ENCODE results near the gene ESCO1.
"Not testable (repeated sequence)": the region's sequence is repeated elsewhere in the genome, so short reads cannot be mapped to it uniquely, and the experiment has no call there.

The ESCO1 gene

GRCh38 chr18:21592361-21592760, 8.1 kb downstream of the ESCO1 start:
- H3K9me3 ChIP-seq (ENCODE audit: control insufficient read depth, low read length); H3K36me3 ChIP-seq (ENCODE audit: control insufficient read depth, insufficient read depth, low read length); H3K27me3 ChIP-seq (ENCODE audit: control insufficient read depth, insufficient read depth, low read length, poor library complexity, severe bottlenecking); H3K4me3 ChIP-seq (ENCODE audit: insufficient read depth, low read depth, low read length); H3K4me1 ChIP-seq (ENCODE audit: control insufficient read depth, insufficient read depth, low read length); H3K27ac ChIP-seq (ENCODE audit: insufficient read depth, low read depth, low read length, poor library complexity, severe bottlenecking): not testable (repeated sequence)
- 95 to 96% methylated on average over 20 to 22 of the region's 33 CpGs for WGBS, 2 experiments

GRCh38 chr18:21584391-21584790, 16.1 kb downstream of the ESCO1 start:
- Histone ChIP-seq H3K27ac (ENCODE audit: insufficient read depth, low read depth, low read length, poor library complexity, severe bottlenecking) (no peak overlapping the region), H3K27me3 (ENCODE audit: control insufficient read depth, insufficient read depth, low read length, poor library complexity, severe bottlenecking) (no peaks in the 10 kb centered on the region), H3K4me1 (ENCODE audit: control insufficient read depth, insufficient read depth, low read length) (no peaks in the 10 kb centered on the region), H3K36me3 (ENCODE audit: control insufficient read depth, insufficient read depth, low read length) (no peaks in the 10 kb centered on the region), H3K9me3 (ENCODE audit: control insufficient read depth, low read length) (no peaks in the 10 kb centered on the region), H3K4me3 (ENCODE audit: insufficient read depth, low read depth, low read length) (no peak overlapping the region)
- 92% methylated on average over 5 of the region's 5 CpGs for WGBS, 2 experiments

GRCh38 chr18:21575656-21576055, 24.8 kb downstream of the ESCO1 start:
- WGBS, 2 experiments: 83 to 100% methylated on average over 4 of the region's 4 CpGs
- Histone ChIP-seq H3K27me3 (ENCODE audit: control insufficient read depth, insufficient read depth, low read length, poor library complexity, severe bottlenecking) (no peaks in the 10 kb centered on the region), H3K27ac (ENCODE audit: insufficient read depth, low read depth, low read length, poor library complexity, severe bottlenecking) (no peak overlapping the region), H3K4me3 (ENCODE audit: insufficient read depth, low read depth, low read length) (no peak overlapping the region), H3K9me3 (ENCODE audit: control insufficient read depth, low read length) (no peaks in the 10 kb centered on the region), H3K4me1 (ENCODE audit: control insufficient read depth, insufficient read depth, low read length) (no peaks in the 10 kb centered on the region), H3K36me3 (ENCODE audit: control insufficient read depth, insufficient read depth, low read length) (peaks cover 3% of the 10 kb centered on the region)

GRCh38 chr18:21571772-21572171, 28.7 kb downstream of the ESCO1 start:
- H3K27me3 ChIP-seq (ENCODE audit: control insufficient read depth, insufficient read depth, low read length, poor library complexity, severe bottlenecking): no peaks in the 10 kb centered on the region
- no peaks in the 10 kb centered on the region for H3K9me3 ChIP-seq (ENCODE audit: control insufficient read depth, low read length)
- H3K4me3 ChIP-seq (ENCODE audit: insufficient read depth, low read depth, low read length): no peak overlapping the region
- no peaks in the 10 kb centered on the region for H3K4me1 ChIP-seq (ENCODE audit: control insufficient read depth, insufficient read depth, low read length)
- peaks cover 8% of the 10 kb centered on the region for H3K36me3 ChIP-seq (ENCODE audit: control insufficient read depth, insufficient read depth, low read length)
- no peak overlapping the region for H3K27ac ChIP-seq (ENCODE audit: insufficient read depth, low read depth, low read length, poor library complexity, severe bottlenecking)

GRCh38 chr18:21559195-21559594, 41.3 kb downstream of the ESCO1 start:
- no peak overlapping the region for H3K4me3 ChIP-seq (ENCODE audit: insufficient read depth, low read depth, low read length)
- H3K4me1 ChIP-seq (ENCODE audit: control insufficient read depth, insufficient read depth, low read length): no peaks in the 10 kb centered on the region
- H3K36me3 ChIP-seq (ENCODE audit: control insufficient read depth, insufficient read depth, low read length): peaks cover 6% of the 10 kb centered on the region
- H3K27ac ChIP-seq (ENCODE audit: insufficient read depth, low read depth, low read length, poor library complexity, severe bottlenecking): no peak overlapping the region
- no peaks in the 10 kb centered on the region for H3K9me3 ChIP-seq (ENCODE audit: control insufficient read depth, low read length)
- no peaks in the 10 kb centered on the region for H3K27me3 ChIP-seq (ENCODE audit: control insufficient read depth, insufficient read depth, low read length, poor library complexity, severe bottlenecking)

- H3K36me3 ChIP-seq (ENCODE audit: control insufficient read depth, insufficient read depth, low read length): no peaks in the 10 kb centered on the region
- no peaks in the 10 kb centered on the region for H3K9me3 ChIP-seq (ENCODE audit: control insufficient read depth, low read length)
- H3K4me1 ChIP-seq (ENCODE audit: control insufficient read depth, insufficient read depth, low read length): no peaks in the 10 kb centered on the region
- no peak overlapping the region for H3K27ac ChIP-seq (ENCODE audit: insufficient read depth, low read depth, low read length, poor library complexity, severe bottlenecking)
- 94 to 96% methylated on average over 6 of the region's 6 CpGs for WGBS, 2 experiments
- no peaks in the 10 kb centered on the region for H3K27me3 ChIP-seq (ENCODE audit: control insufficient read depth, insufficient read depth, low read length, poor library complexity, severe bottlenecking)
- no peak overlapping the region for H3K4me3 ChIP-seq (ENCODE audit: insufficient read depth, low read depth, low read length)
Measured at GRCh38 chr18:21557607-21558253, 42.8 kb downstream of the ESCO1 start.

- Histone ChIP-seq H3K4me3 (ENCODE audit: insufficient read depth, low read depth, low read length) (no peak overlapping the region), H3K4me1 (ENCODE audit: control insufficient read depth, insufficient read depth, low read length) (no peaks in the 10 kb centered on the region), H3K36me3 (ENCODE audit: control insufficient read depth, insufficient read depth, low read length) (no peaks in the 10 kb centered on the region), H3K27me3 (ENCODE audit: control insufficient read depth, insufficient read depth, low read length, poor library complexity, severe bottlenecking) (no peaks in the 10 kb centered on the region), H3K27ac (ENCODE audit: insufficient read depth, low read depth, low read length, poor library complexity, severe bottlenecking) (no peak overlapping the region), H3K9me3 (ENCODE audit: control insufficient read depth, low read length) (no peaks in the 10 kb centered on the region)
- 94 to 97% methylated on average over 11 of the region's 11 CpGs for WGBS, 2 experiments
Measured at GRCh38 chr18:21550510-21550970, 50.0 kb downstream of the ESCO1 start.

- Histone ChIP-seq H3K4me3 (ENCODE audit: insufficient read depth, low read depth, low read length) (no peak overlapping the region), H3K27ac (ENCODE audit: insufficient read depth, low read depth, low read length, poor library complexity, severe bottlenecking) (no peak overlapping the region), H3K36me3 (ENCODE audit: control insufficient read depth, insufficient read depth, low read length) (no peaks in the 10 kb centered on the region), H3K4me1 (ENCODE audit: control insufficient read depth, insufficient read depth, low read length) (no peaks in the 10 kb centered on the region), H3K27me3 (ENCODE audit: control insufficient read depth, insufficient read depth, low read length, poor library complexity, severe bottlenecking) (no peaks in the 10 kb centered on the region), H3K9me3 (ENCODE audit: control insufficient read depth, low read length) (no peaks in the 10 kb centered on the region)
- WGBS, 2 experiments: 88 to 98% methylated on average over 2 of the region's 2 CpGs
Measured at GRCh38 chr18:21548647-21549046, 51.9 kb downstream of the ESCO1 start.

GRCh38 chr18:21546423-21546822, 54.1 kb downstream of the ESCO1 start:
- no peaks in the 10 kb centered on the region for H3K27me3 ChIP-seq (ENCODE audit: control insufficient read depth, insufficient read depth, low read length, poor library complexity, severe bottlenecking)
- no peaks in the 10 kb centered on the region for H3K36me3 ChIP-seq (ENCODE audit: control insufficient read depth, insufficient read depth, low read length)
- H3K27ac ChIP-seq (ENCODE audit: insufficient read depth, low read depth, low read length, poor library complexity, severe bottlenecking): no peak overlapping the region
- H3K9me3 ChIP-seq (ENCODE audit: control insufficient read depth, low read length): no peaks in the 10 kb centered on the region
- WGBS, 2 experiments: 94% methylated on average over 5 of the region's 5 CpGs
- no peak overlapping the region for H3K4me3 ChIP-seq (ENCODE audit: insufficient read depth, low read depth, low read length)
- no peaks in the 10 kb centered on the region for H3K4me1 ChIP-seq (ENCODE audit: control insufficient read depth, insufficient read depth, low read length)

- Histone ChIP-seq H3K9me3 (ENCODE audit: control insufficient read depth, low read length) (no peaks in the 10 kb centered on the region), H3K27ac (ENCODE audit: insufficient read depth, low read depth, low read length, poor library complexity, severe bottlenecking) (no peak overlapping the region), H3K4me3 (ENCODE audit: insufficient read depth, low read depth, low read length) (no peak overlapping the region), H3K27me3 (ENCODE audit: control insufficient read depth, insufficient read depth, low read length, poor library complexity, severe bottlenecking) (no peaks in the 10 kb centered on the region), H3K36me3 (ENCODE audit: control insufficient read depth, insufficient read depth, low read length) (peaks cover 14% of the 10 kb centered on the region), H3K4me1 (ENCODE audit: control insufficient read depth, insufficient read depth, low read length) (no peaks in the 10 kb centered on the region)
- WGBS, 2 experiments: 95 to 100% methylated on average over 2 of the region's 3 CpGs
Measured at GRCh38 chr18:21538230-21538629, 62.3 kb downstream of the ESCO1 start.

GRCh38 chr18:21534327-21534726, 66.2 kb downstream of the ESCO1 start:
- Histone ChIP-seq H3K27ac (ENCODE audit: insufficient read depth, low read depth, low read length, poor library complexity, severe bottlenecking) (no peak overlapping the region), H3K36me3 (ENCODE audit: control insufficient read depth, insufficient read depth, low read length) (peaks cover 10% of the 10 kb centered on the region), H3K4me1 (ENCODE audit: control insufficient read depth, insufficient read depth, low read length) (no peaks in the 10 kb centered on the region), H3K4me3 (ENCODE audit: insufficient read depth, low read depth, low read length) (no peak overlapping the region), H3K9me3 (ENCODE audit: control insufficient read depth, low read length) (no peaks in the 10 kb centered on the region), H3K27me3 (ENCODE audit: control insufficient read depth, insufficient read depth, low read length, poor library complexity, severe bottlenecking) (no peaks in the 10 kb centered on the region)
- WGBS, 2 experiments: 100% methylated on average over 1 of the region's 1 CpG

Measured in ectodermal cell (in vitro differentiated cells).